ENCODE measurements around the gene PPP4R3A. TPM values are rescaled to one million over a fixed set of nuclear protein-coding genes. Genes with fewer than 3 reads are reported as not detected.
A peak's percentile ranks its signal among the peaks of the same experiment; 100 is the strongest.

The PPP4R3A gene
- total and polyA plus RNA-seq, 2 of the 4 experiments (the other 2 are of a cell fraction), result 28.2 to 28.9 TPM

GRCh38 chr14:91501951-91502930, 7.9 kb downstream of the PPP4R3A start:
- Histone ChIP-seq H2BK5ac (ENCODE audit: low read depth, low read length, poor library complexity, severe bottlenecking) (no peak overlapping the region), H3K4ac (ENCODE audit: low read depth, low read length) (no peak overlapping the region), H3K14ac (replicated peaks; ENCODE audit: low read depth, low read length) (no peak overlapping the region), H3K18ac (ENCODE audit: low read depth, low read length) (no peak overlapping the region), H3K9me3 (ENCODE audit: control insufficient read depth, insufficient read depth, low read length) (no peaks in the 10 kb centered on the region), H3K4me2 (ENCODE audit: low read depth, low read length) (peak overlapping the region; percentile 36; the same call in 1 of the 2 replicates), H3K36me3 (ENCODE audit: control insufficient read depth, insufficient read depth, low read length) (peaks cover 12% of the 10 kb centered on the region), H3K27ac (ENCODE audit: insufficient read depth, low read length) (no peak overlapping the region; the same call in 1 of the 2 replicates), H2BK15ac (ENCODE audit: low read depth, low read length) (no peak overlapping the region), H4K91ac (ENCODE audit: insufficient read depth, low read depth, low read length) (no peak overlapping the region), H2AK9ac (replicated peaks; ENCODE audit: low read depth, low read length, poor library complexity) (no peak overlapping the region), H3K56ac (ENCODE audit: extremely low read depth, insufficient read depth, low read length) (no peak overlapping the region), H2BK20ac (ENCODE audit: low read depth, low read length) (no peak overlapping the region), H3K9ac (ENCODE audit: low read depth, low read length) (no peak overlapping the region), H2BK120ac (ENCODE audit: low read depth, low read length) (no peak overlapping the region), H3K9me1 (ENCODE audit: insufficient read depth, low read length) (peaks cover 19% of the 10 kb centered on the region), H4K5ac (ENCODE audit: low read depth, low read length) (no peak overlapping the region), H3K27me3 (ENCODE audit: control insufficient read depth, insufficient read depth, low read length) (no peaks in the 10 kb centered on the region), H3K23ac (ENCODE audit: low read depth, low read length) (0 out of 2 replicates have a peak overlapping the region, but pooled peaks have one; percentile 24), H3K79me1 (ENCODE audit: low read depth in 1 of 2, low read length in 2 of 2) (peaks cover 4 to 34% of the 10 kb centered on the region in 2 experiments), H2AK5ac (ENCODE audit: low read depth, low read length) (no peak overlapping the region), H3K4me1 (ENCODE audit: control insufficient read depth, insufficient read depth, low read length) (peaks cover 8% of the 10 kb centered on the region), H3K4me3 (ENCODE audit: insufficient read depth, low read depth, low read length) (no peak overlapping the region), H2AFZ (replicated peaks; ENCODE audit: low read length, poor library complexity) (no peak overlapping the region), H4K8ac (ENCODE audit: low read depth in 2 of 2, low read length in 2 of 2) (no peak overlapping the region), H4K20me1 (ENCODE audit: insufficient read depth, low read length) (peaks cover 94% of the 10 kb centered on the region)
- dilution Hi-C loops (cut with HindIII; ENCODE audit: low sequenced_read_pairs, unreplicated experiment), result no loop called here
- TF ChIP-seq RCOR1 (IDR thresholded peaks at IDR 0.05; ENCODE audit: insufficient replicate concordance, low read length), result no peak
- no peak for TF ChIP-seq SMC3 (IDR thresholded peaks at IDR 0.05; ENCODE audit: low read depth, low read length)
- TF ChIP-seq ELK1 (IDR thresholded peaks at IDR 0.05; ENCODE audit: borderline replicate concordance, low read depth, low read length), result no peak
- no peak for TF ChIP-seq CHD1 (IDR thresholded peaks at IDR 0.05; ENCODE audit: low read depth, low read length)
- TF ChIP-seq RAD21 (IDR thresholded peaks at IDR 0.05; ENCODE audit: low read length), result no peak
- TF ChIP-seq MAFK (IDR thresholded peaks at IDR 0.05; ENCODE audit: low read depth, low read length), result no peak
- TF ChIP-seq BHLHE40 (IDR thresholded peaks at IDR 0.05; ENCODE audit: low read depth, low read length), result no peak
- TF ChIP-seq CEBPB (IDR thresholded peaks at IDR 0.05; ENCODE audit: low read depth, low read length), result no peak
- no peak for TF ChIP-seq MAZ (IDR thresholded peaks at IDR 0.05; ENCODE audit: borderline replicate concordance, low read depth, low read length)
- TF ChIP-seq RFX5 (IDR thresholded peaks at IDR 0.05; ENCODE audit: low read depth, low read length), result no peak
- TF ChIP-seq POLR2A (IDR thresholded peaks at IDR 0.05; ENCODE audit: low read depth, low read length), result no peak
- TF ChIP-seq MXI1 (IDR thresholded peaks at IDR 0.05; ENCODE audit: borderline replicate concordance, low read depth, low read length), result no peak
- in situ Hi-C loops (cut with MboI; ENCODE audit: low sequenced_read_pairs), result loop anchor here (25.0 kb wide), 1 partner anchor 1810 kb away; no protein-coding TSS in a partner anchor
- no CpG with 5 or more reads among the region's 11 CpGs for WGBS, 2 experiments (ENCODE audit: extremely low coverage in 2 of 2, insufficient read length in 1 of 2)
- ChIA-PET CTCF (interaction anchor here (0.7 kb wide), 1 partner anchor 10 kb away, joined by 3 read pairs; no protein-coding TSS in a partner anchor), POLR2A (ENCODE audit: unreplicated experiment) (interaction anchor here (0.6 kb wide), 1 partner anchor 1832 kb away, joined by 4 read pairs; no protein-coding TSS in a partner anchor)
- intact Hi-C loops (cut with micrococcal nuclease), result no loop called here
- ATAC-seq (ENCODE audit: low read depth), result peak; percentile 29
- no TSS peak for BruUV-seq (replicated peaks)
- DNase-seq, result no peak

Measured in IMR-90 (cell line).